ENCODE measurements around the gene SKA2. TPM values are rescaled to one million over a fixed set of nuclear protein-coding genes. Genes with fewer than 3 reads are reported as not detected.

SKA2 gene
- total and polyA plus RNA-seq, 9 of the 15 experiments (the other 6 are each of a cell fraction or from before 2014, with no cell fraction given), result 58.1 to 183 (median 133) TPM

GRCh38 chr17:59101178-59101577 lies 53.8 kb downstream of the SKA2 start:
- WGBS (ENCODE audit: insufficient coverage, low coverage, missing lambda C conversion rate), result 80% methylated on average over 1 of the region's 1 CpG
- FAIRE-seq, result no peak
- intact Hi-C loops (cut with micrococcal nuclease), result no loop called here

More at GRCh38 chr17:59101178-59101577, 53.8 kb downstream of the SKA2 start:
- ChIA-PET POLR2A (no interaction called here), CTCF (ENCODE audit: low intra/inter-chr PET ratio) (no interaction called here)
- H3K36me3 ChIP-seq (ENCODE audit: control insufficient read depth, insufficient read depth, low read length), result peaks cover 49% of the 10 kb centered on the region
- H3K4me1 ChIP-seq (replicated peaks in 1 of 2; ENCODE audit: control insufficient read depth in 2 of 2, insufficient read depth in 2 of 2, low read length in 2 of 2), result peaks cover 5 to 6% of the 10 kb centered on the region in 2 experiments; a peak in 3 of 5 replicates
- no peaks in the 10 kb centered on the region for H4K20me1 ChIP-seq (replicated peaks; ENCODE audit: control insufficient read depth, insufficient read depth, low read length)
- in situ Hi-C loops (cut with MboI), result no loop called here
- no peak for TF ChIP-seq RBM25 (IDR thresholded peaks at IDR 0.05; ENCODE audit: low read depth, low read length, severe bottlenecking)
- no peak for TF ChIP-seq ZNF143 (CRISPR knock-in tag; IDR thresholded peaks at IDR 0.05)
- peak in 1 of 3 experiments; percentile 62; a peak in 1 of 6 replicates for TF ChIP-seq ZBTB11 (CRISPR knock-in tag; IDR thresholded peaks at IDR 0.05)
- no peak for TF ChIP-seq PRPF4 (IDR thresholded peaks at IDR 0.05; ENCODE audit: insufficient read depth, low read depth, low read length, poor library complexity, severe bottlenecking)
- H3K4me2 ChIP-seq (ENCODE audit: insufficient read depth, low read length), result no peak overlapping the region
- no peak for DNase-seq (ENCODE audit: extremely low read depth in 1 of 4, low spot score in 3 of 4)
- no peaks in the 10 kb centered on the region for H3K9me3 ChIP-seq (replicated peaks; ENCODE audit: control insufficient read depth, insufficient read depth, low read depth, low read length)
- no peak overlapping the region for H3K27ac ChIP-seq (ENCODE audit: extremely low read depth, low read depth, low read length)
- no peaks in the 10 kb centered on the region for H3K27me3 ChIP-seq (ENCODE audit: control insufficient read depth in 2 of 2, insufficient read depth in 2 of 2, low read length in 2 of 2)
- BruUV-seq (replicated peaks), result no TSS peak
- no peak overlapping the region for H3K4me3 ChIP-seq
- no peak overlapping the region for H2AFZ ChIP-seq (ENCODE audit: low read depth, low read length)
- H3K79me2 ChIP-seq (ENCODE audit: control insufficient read depth, insufficient read depth, low read length), result peaks cover 67% of the 10 kb centered on the region
- H3K9me1 ChIP-seq (ENCODE audit: control insufficient read depth, insufficient read depth, low read length), result no peaks in the 10 kb centered on the region
- H3K9ac ChIP-seq (ENCODE audit: insufficient read depth in 1 of 2, low read depth in 2 of 2, low read length in 2 of 2), result no peak overlapping the region
- ATAC-seq, result no peak

Data from K562 (cell line).